ENCODE data around the gene TNFRSF21. TPM values are rescaled to one million over a fixed set of nuclear protein-coding genes. Genes with fewer than 3 reads are reported as not detected.

TNFRSF21 gene
- total RNA-seq, 1 donor from 2014 or later = 1.8 TPM

DNA sequence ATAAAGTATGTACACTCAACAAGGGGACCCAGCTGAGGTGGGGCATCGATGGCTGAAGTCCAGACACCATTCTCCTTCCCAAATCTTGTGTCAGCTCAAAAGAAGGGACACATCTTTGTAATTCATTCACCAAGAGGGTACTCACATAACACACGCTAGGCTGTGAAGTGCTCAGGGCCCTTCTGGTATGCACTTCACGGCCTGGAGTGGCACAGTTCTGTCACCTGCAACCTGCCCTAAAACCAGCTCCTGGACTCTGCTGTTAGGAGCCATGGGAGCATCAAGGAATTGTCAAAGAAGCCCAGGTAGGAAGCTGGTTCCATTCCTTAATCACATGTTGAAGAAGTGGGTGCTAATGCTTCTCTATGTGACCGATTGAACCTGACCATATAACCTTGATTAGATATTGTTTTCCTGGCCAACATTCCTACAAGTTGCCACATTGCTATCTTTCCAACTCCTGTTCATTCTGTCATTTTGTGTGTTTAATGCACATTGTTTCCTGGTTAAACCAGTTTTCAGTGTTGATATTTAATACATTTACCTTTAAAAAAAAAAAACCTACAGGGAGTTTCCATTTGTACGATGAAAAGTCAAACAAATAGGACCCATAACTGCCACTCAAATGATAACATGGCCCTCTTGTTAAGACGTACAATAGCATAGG is 127.3 kb downstream of the TNFRSF21 start:
- Histone ChIP-seq H3K27me3 (no peaks in the 10 kb centered on the region), H3K9me3 (no peaks in the 10 kb centered on the region), H3K4me3 (no peak overlapping the region), H3K27ac (no peak overlapping the region), H3K4me1 (no peaks in the 10 kb centered on the region), H3K36me3 (no peaks in the 10 kb centered on the region)
- TF ChIP-seq CTCF (IDR thresholded peaks at IDR 0.05) = no peak
- intact Hi-C loops (cut with DNase I) = no loop called here
- DNase-seq (ENCODE audit: low spot score in 2 of 2) = no peak

DNA sequence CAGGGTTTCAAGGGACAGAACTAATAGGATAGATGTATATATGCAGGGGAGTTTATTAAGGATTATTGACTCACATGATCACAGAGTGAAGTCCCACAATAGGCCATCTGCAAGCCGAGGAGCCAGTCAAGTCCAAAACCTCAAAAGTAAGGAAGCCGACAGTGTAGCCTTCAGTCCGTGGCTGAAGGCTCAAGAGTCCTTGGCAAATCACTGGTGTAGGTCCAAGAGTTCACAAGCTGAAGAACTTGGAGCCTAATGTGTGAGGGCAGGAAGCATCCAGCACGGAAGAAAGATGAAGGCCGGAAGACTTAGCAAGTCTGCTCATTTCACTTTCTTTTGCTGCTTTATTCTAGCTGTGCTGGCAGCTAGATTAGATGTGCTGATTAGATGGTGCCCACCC is 128.0 kb downstream of the TNFRSF21 start:
- H3K36me3 ChIP-seq = no peaks in the 10 kb centered on the region
- H3K27ac ChIP-seq = no peak overlapping the region
- no peaks in the 10 kb centered on the region for H3K27me3 ChIP-seq
- DNase-seq (ENCODE audit: low spot score in 2 of 2) = no peak
- H3K4me1 ChIP-seq = no peaks in the 10 kb centered on the region
- TF ChIP-seq CTCF (IDR thresholded peaks at IDR 0.05) = no peak
- no peaks in the 10 kb centered on the region for H3K9me3 ChIP-seq
- no peak overlapping the region for H3K4me3 ChIP-seq
- intact Hi-C loops (cut with DNase I) = no loop called here

Other genes starting within 250 kb of the TNFRSF21 start
- 18.9 TPM for gene CD2AP, start 167.9 kb upstream of the TNFRSF21 start, total RNA-seq

All from ascending aorta (tissue), 2 donors.